ENCODE results near the gene ARHGEF3. TPM values are rescaled to one million over a fixed set of nuclear protein-coding genes. Genes with fewer than 3 reads are reported as not detected.

ARHGEF3 gene
- total RNA-seq, 4 donors from 2014 or later, result 3.1 to 11.6 (median 5.7) TPM

GRCh38 chr3:56800832-56801661 is 702 bp downstream of the ARHGEF3 start:
- ATAC-seq, result peak; percentile 12 to 27
- no peak for TF ChIP-seq POLR2A (IDR thresholded peaks at IDR 0.05)
- TF ChIP-seq, protein P1, sequence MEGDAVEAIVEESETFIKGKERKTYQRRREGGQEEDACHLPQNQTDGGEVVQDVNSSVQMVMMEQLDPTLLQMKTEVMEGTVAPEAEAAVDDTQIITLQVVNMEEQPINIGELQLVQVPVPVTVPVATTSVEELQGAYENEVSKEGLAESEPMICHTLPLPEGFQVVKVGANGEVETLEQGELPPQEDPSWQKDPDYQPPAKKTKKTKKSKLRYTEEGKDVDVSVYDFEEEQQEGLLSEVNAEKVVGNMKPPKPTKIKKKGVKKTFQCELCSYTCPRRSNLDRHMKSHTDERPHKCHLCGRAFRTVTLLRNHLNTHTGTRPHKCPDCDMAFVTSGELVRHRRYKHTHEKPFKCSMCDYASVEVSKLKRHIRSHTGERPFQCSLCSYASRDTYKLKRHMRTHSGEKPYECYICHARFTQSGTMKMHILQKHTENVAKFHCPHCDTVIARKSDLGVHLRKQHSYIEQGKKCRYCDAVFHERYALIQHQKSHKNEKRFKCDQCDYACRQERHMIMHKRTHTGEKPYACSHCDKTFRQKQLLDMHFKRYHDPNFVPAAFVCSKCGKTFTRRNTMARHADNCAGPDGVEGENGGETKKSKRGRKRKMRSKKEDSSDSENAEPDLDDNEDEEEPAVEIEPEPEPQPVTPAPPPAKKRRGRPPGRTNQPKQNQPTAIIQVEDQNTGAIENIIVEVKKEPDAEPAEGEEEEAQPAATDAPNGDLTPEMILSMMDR (IDR thresholded peaks at IDR 0.05 in 4 of 5, conservative IDR thresholded peaks at IDR 0.05 in 1 of 5), result peak in 1 of 5 experiments; percentile 18
- H3K4me1 ChIP-seq, result peaks cover 24 to 45% of the 10 kb centered on the region in 2 donors
- no peaks in the 10 kb centered on the region for H3K27me3 ChIP-seq
- no peaks in the 10 kb centered on the region for H3K36me3 ChIP-seq
- peak in 1 of 2 donors; percentile 46 for DNase-seq
- H3K9me3 ChIP-seq, result no peaks in the 10 kb centered on the region
- intact Hi-C loops (cut with DNase I; ENCODE audit: low total_unique reads) (loop anchor here (1.0 kb wide), 3 partner anchors 44 to 188 kb away; partner anchors contain the start of gene TASOR), in situ Hi-C loops (cut with MboI; ENCODE audit: low sequenced_read_pairs in 4 of 4) (loop anchor here in 3 of 4 donors (5.0 to 25.0 kb wide), 3 partner anchors 99 to 186 kb away; no protein-coding TSS in a partner anchor)
- H3K4me3 ChIP-seq, result peak overlapping the region; percentile 84 to 90 (median 86)
- peak overlapping the region; percentile 85 to 94 (median 88) for H3K27ac ChIP-seq

GRCh38 chr3:56800130-56800831 is 1.5 kb downstream of the ARHGEF3 start:
- no peaks in the 10 kb centered on the region for H3K9me3 ChIP-seq
- intact Hi-C loops (cut with DNase I; ENCODE audit: low total_unique reads) (no loop called here), in situ Hi-C loops (cut with MboI; ENCODE audit: low sequenced_read_pairs in 4 of 4) (loop anchor here in 3 of 4 donors (5.0 to 25.0 kb wide), 3 partner anchors 98 to 187 kb away; no protein-coding TSS in a partner anchor)
- ATAC-seq, result no peak
- TF ChIP-seq, protein P1 (IDR thresholded peaks at IDR 0.05 in 4 of 5, conservative IDR thresholded peaks at IDR 0.05 in 1 of 5), result no peak
- TF ChIP-seq POLR2A (IDR thresholded peaks at IDR 0.05), result no peak
- no peaks in the 10 kb centered on the region for H3K27me3 ChIP-seq
- H3K27ac ChIP-seq, result peak overlapping the region; percentile 85 to 94 (median 88)
- H3K4me1 ChIP-seq, result peaks cover 27 to 52% of the 10 kb centered on the region in 2 donors
- peak overlapping the region; percentile 84 to 90 (median 86) for H3K4me3 ChIP-seq
- DNase-seq, result no peak
- no peaks in the 10 kb centered on the region for H3K36me3 ChIP-seq

DNA sequence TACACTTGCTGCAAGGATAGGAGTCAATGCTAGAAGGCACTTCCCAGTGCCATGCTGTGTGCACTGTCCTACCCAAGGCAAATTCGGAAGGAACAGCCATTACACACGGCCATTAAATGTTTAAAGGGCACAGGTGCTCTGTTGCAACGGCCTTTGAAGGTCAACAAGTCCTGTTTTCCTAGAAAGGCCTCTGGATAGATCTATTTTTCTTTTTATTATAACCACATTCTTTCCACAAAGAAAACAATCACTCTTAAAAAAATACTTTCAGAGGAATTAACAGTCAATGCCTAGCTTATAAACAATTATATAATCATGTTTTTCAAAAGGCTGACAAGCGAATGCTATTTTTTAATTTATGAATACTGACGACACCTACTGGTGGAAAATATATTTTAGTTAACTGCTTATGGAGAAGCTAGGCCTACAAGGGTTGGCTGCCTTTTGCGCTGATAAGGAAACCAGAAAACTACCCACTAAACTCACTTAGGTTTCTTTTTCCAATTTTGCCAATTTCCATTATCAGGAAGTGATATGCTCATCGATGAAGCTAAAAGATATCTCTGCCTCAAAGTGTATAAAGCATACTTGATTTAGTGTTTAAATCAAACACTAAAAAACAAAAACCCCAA is 2.4 kb downstream of the ARHGEF3 start:
- in situ Hi-C loops (cut with MboI; ENCODE audit: low sequenced_read_pairs in 4 of 4), result loop anchor here in 3 of 4 donors (5.0 to 10.0 kb wide), 4 partner anchors 42 to 195 kb away; no protein-coding TSS in a partner anchor
- intact Hi-C loops (cut with DNase I; ENCODE audit: low total_unique reads), result loop anchor here (5.0 kb wide), 1 partner anchor 242 kb away; the partner anchor contains the start of gene CCDC66
- ATAC-seq (peak; percentile 46 to 59), DNase-seq (peak in 1 of 2 donors; percentile 46)
- Histone ChIP-seq H3K27ac (peak overlapping the region; percentile 85 to 94 (median 88)), H3K36me3 (no peaks in the 10 kb centered on the region), H3K9me3 (no peaks in the 10 kb centered on the region), H3K4me3 (peak overlapping the region; percentile 32 to 90 (median 86)), H3K27me3 (no peaks in the 10 kb centered on the region), H3K4me1 (peaks cover 33 to 57% of the 10 kb centered on the region in 2 donors)
- no peak for TF ChIP-seq POLR2A (IDR thresholded peaks at IDR 0.05)
- TF ChIP-seq, protein P1 (IDR thresholded peaks at IDR 0.05 in 4 of 5, conservative IDR thresholded peaks at IDR 0.05 in 1 of 5), result peak; percentile 59 to 77 (median 71)

DNA sequence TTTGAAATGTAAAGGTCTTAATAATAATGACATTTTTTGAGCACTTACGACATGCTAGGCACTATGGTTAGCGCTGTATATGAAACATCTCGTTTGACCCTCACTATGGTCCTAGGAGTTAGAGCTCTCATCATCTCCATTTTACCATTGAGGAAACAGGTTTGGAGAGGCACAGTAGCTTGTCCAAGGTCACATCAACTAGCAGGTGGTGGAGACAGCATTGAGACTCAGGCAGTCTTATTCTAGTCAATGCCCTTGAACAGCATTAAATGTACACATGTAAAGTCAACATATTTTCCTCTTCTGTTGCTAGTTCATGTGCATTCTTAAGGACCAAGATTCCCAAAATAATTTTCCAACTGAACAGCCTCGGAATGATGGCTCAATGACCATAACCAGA is 4.8 kb downstream of the ARHGEF3 start:
- Histone ChIP-seq H3K4me3 (no peak overlapping the region), H3K27ac (peak overlapping the region in 1 of 4 donors; percentile 92), H3K9me3 (no peaks in the 10 kb centered on the region), H3K27me3 (no peaks in the 10 kb centered on the region), H3K36me3 (no peaks in the 10 kb centered on the region), H3K4me1 (peaks cover 33 to 53% of the 10 kb centered on the region in 2 donors)
- DNase-seq, result no peak
- intact Hi-C loops (cut with DNase I; ENCODE audit: low total_unique reads), result loop anchor here (5.0 kb wide), 1 partner anchor 240 kb away; the partner anchor contains the start of gene CCDC66
- in situ Hi-C loops (cut with MboI; ENCODE audit: low sequenced_read_pairs in 4 of 4), result loop anchor here in 3 of 4 donors (5.0 to 10.0 kb wide), 4 partner anchors 40 to 198 kb away; no protein-coding TSS in a partner anchor
- no peak for TF ChIP-seq POLR2A (IDR thresholded peaks at IDR 0.05)
- TF ChIP-seq, protein P1 (IDR thresholded peaks at IDR 0.05 in 4 of 5, conservative IDR thresholded peaks at IDR 0.05 in 1 of 5), result no peak
- ATAC-seq, result no peak
